Activated CD8-positive, alpha-beta T cell treated with anti-CD3 and anti-CD28 coated beads, Interleukin-2, amount 10 ng/mL, durations not matched to agents 7 days and 5 days (primary cell): ENCODE measurements around the gene LHX6. TPM values are rescaled to one million over a fixed set of nuclear protein-coding genes. Genes with fewer than 3 reads are reported as not detected.

ENCODE experiments used
- ATAC-seq: fragments of 150-1000 bp; cut with Tn5 transposase; one replicate; pipeline ENCODE4 v1.10.0; 2021; ENCODE audit warnings: moderate library complexity
- CTCF ChIA-PET: fragments of 350-600 bp; sonication (Branson Sonifier 250); formaldehyde crosslinking; loops from one replicate; lab custom pipeline; 2021; ENCODE audit warnings: antibody characterized with exemption; lab: Charles Lee
- POLR2A ChIA-PET: fragments of 350-600 bp; sonication (Branson Sonifier 250); formaldehyde crosslinking; loops from one replicate; lab custom pipeline; 2021; ENCODE audit warnings: antibody characterized with exemption; lab: Charles Lee
- DNase-seq: peaks from one replicate; pipeline ENCODE4 v3.0.0-alpha.2; 2020
- H3K27ac Mint-ChIP-seq: one replicate; pipeline ENCODE4 v1.8.0; 2021; ENCODE audit warnings: mild to moderate bottlenecking, mixed read lengths
- H3K27me3 Mint-ChIP-seq: one replicate; pipeline ENCODE4 v1.8.0; 2021; ENCODE audit warnings: low read depth, mixed read lengths
- H3K36me3 Mint-ChIP-seq: one replicate; pipeline ENCODE4 v1.8.0; 2021; ENCODE audit warnings: low read depth, mixed read lengths
- H3K4me1 Mint-ChIP-seq: one replicate; pipeline ENCODE4 v1.8.0; 2021; ENCODE audit warnings: low read depth, mixed read lengths
- H3K4me3 Mint-ChIP-seq: one replicate; pipeline ENCODE4 v1.8.0; 2021; ENCODE audit warnings: mild to moderate bottlenecking, mixed read lengths
- H3K9me3 Mint-ChIP-seq: one replicate; pipeline ENCODE4 v1.8.0; 2022; ENCODE audit warnings: mixed read lengths; ENCODE audit not compliant: insufficient read depth
- total RNA-seq, 2 experiments: library from RNA; stranded (reverse); gene quantifications; one replicate each; pipeline ENCODE4 v1.2.3, GENCODE V29; 2021

LHX6 gene
- total RNA-seq, 2 experiments from 2014 or later = not detected

GRCh38 chr9:122195875-122196274 lies 32.9 kb downstream of the LHX6 start:
- ChIA-PET POLR2A (no interaction called here), CTCF (no interaction called here)
- Mint-ChIP-seq H3K27me3 (peaks cover 11% of the 10 kb centered on the region), H3K27ac (no peak overlapping the region), H3K9me3 (no peaks in the 10 kb centered on the region), H3K4me3 (no peak overlapping the region), H3K36me3 (no peaks in the 10 kb centered on the region), H3K4me1 (no peaks in the 10 kb centered on the region)
- no peak for DNase-seq
- ATAC-seq = no peak

- no peaks in the 10 kb centered on the region for H3K4me1 Mint-ChIP-seq
- H3K9me3 Mint-ChIP-seq = no peaks in the 10 kb centered on the region
- no peak for ATAC-seq
- H3K4me3 Mint-ChIP-seq = no peak overlapping the region
- H3K27ac Mint-ChIP-seq = no peak overlapping the region
- POLR2A ChIA-PET = no interaction called here
- CTCF ChIA-PET = no interaction called here
- DNase-seq = no peak
- no peaks in the 10 kb centered on the region for H3K36me3 Mint-ChIP-seq
- H3K27me3 Mint-ChIP-seq = peaks cover 11% of the 10 kb centered on the region
These were observed 35.1 kb downstream of the LHX6 start for GRCh38 chr9:122193651-122194050.

DNA sequence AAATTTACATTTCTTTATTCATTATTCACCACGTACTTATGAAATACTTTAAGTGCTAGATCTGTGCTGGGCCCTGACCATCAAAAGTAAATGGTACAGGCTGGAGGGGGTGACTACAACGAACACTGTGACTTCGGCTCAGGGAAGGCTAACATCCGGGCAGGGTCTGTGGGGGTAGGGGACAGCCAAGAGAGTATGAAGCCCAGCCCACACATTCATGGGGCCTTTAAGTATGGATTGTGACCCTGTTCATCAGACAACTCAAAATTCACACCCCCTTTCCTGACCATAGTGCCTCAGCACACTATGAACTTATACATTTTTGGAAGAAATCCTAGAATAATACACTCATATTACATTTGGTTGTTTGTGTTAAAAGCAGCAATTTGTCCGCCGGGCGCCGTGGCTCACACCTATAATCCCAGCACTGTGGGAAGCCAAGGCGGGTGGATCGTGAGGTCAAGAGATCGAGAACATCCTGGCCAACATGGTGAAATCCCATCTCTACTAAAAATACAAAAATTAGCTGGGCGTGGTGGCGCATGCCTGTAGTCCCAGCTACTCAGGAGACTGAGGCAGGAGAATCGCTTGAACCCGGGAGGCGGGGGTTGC lies 35.7 kb downstream of the LHX6 start:
- POLR2A ChIA-PET = no interaction called here
- peaks cover 8% of the 10 kb centered on the region for H3K27me3 Mint-ChIP-seq
- H3K9me3 Mint-ChIP-seq = no peaks in the 10 kb centered on the region
- ATAC-seq (no peak), DNase-seq (no peak)
- no peaks in the 10 kb centered on the region for H3K36me3 Mint-ChIP-seq
- CTCF ChIA-PET = no interaction called here
- H3K27ac Mint-ChIP-seq = no peak overlapping the region
- no peaks in the 10 kb centered on the region for H3K4me1 Mint-ChIP-seq
- no peak overlapping the region for H3K4me3 Mint-ChIP-seq

GRCh38 chr9:122192261-122192875 lies 36.4 kb downstream of the LHX6 start:
- H3K4me3 Mint-ChIP-seq = no peak overlapping the region
- ATAC-seq (no peak), DNase-seq (no peak)
- no peak overlapping the region for H3K27ac Mint-ChIP-seq
- peaks cover 8% of the 10 kb centered on the region for H3K27me3 Mint-ChIP-seq
- H3K4me1 Mint-ChIP-seq = no peaks in the 10 kb centered on the region
- POLR2A ChIA-PET = no interaction called here
- no peaks in the 10 kb centered on the region for H3K36me3 Mint-ChIP-seq
- no peaks in the 10 kb centered on the region for H3K9me3 Mint-ChIP-seq
- CTCF ChIA-PET = no interaction called here

DNA sequence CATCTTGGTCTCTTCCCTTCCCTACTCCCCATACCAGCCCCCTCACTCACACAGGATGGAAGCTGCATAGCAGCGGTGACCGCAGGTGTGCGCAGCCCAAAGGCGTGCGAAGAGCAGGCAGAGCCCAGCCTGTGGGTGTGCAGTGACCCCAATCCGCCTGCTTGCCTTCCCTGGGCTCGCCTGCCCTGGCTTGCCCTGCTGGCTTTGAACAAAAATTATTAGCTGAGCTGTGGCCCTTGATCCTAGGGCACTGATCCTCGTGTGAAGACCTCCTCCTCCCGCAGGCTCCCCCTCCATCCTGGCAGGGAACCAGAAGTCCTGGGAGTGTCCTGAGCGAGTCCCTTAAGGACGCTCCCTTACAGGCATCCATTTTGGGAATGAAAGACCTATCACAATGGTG lies 37.2 kb downstream of the LHX6 start:
- H3K9me3 Mint-ChIP-seq = no peaks in the 10 kb centered on the region
- ChIA-PET POLR2A (interaction anchor here (0.6 kb wide), 1 partner anchor 9 kb away, joined by 5 read pairs; no protein-coding TSS in a partner anchor), CTCF (no interaction called here)
- peaks cover 8% of the 10 kb centered on the region for H3K27me3 Mint-ChIP-seq
- ATAC-seq = no peak
- H3K36me3 Mint-ChIP-seq = no peaks in the 10 kb centered on the region
- no peaks in the 10 kb centered on the region for H3K4me1 Mint-ChIP-seq
- no peak for DNase-seq
- no peak overlapping the region for H3K27ac Mint-ChIP-seq
- no peak overlapping the region for H3K4me3 Mint-ChIP-seq

DNA sequence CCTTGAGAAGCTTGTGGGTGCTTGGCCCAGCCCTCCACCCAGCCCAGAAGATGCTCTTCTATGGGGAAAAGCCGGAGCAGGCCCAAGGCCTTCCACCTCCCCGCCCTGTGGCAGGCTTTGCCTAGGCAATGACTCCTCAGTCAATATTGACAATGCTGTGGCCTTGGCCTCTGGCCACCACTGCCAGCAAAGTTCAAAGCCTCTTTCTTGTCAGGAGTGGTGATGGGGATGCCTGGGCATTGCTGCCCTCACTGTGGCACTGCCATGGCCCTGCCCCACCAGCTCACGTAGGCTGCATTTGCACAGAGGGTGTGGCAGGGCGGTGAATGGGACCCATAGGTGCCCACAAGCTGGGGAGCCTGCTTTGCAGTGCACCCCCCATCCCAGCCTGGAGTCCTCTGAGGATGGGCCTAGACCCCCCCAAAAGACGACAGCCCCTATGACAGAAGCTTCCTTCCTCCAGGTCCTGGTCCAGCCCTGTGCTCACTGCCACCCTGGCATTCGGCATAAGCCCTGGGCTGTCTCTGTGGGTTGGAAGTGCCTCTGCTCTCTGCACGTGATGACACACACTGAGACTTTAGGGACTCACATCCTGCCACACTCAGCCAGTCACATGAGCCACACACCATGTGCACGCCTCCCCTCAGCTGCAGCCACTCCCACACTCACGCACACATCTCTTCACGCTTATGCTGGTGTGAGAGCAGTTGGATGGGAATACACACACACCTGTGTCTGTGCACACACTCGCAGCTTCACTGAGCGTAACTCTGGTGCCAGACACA lies 38.0 kb downstream of the LHX6 start:
- H3K27me3 Mint-ChIP-seq = peaks cover 8% of the 10 kb centered on the region
- no peak for DNase-seq

DNA sequence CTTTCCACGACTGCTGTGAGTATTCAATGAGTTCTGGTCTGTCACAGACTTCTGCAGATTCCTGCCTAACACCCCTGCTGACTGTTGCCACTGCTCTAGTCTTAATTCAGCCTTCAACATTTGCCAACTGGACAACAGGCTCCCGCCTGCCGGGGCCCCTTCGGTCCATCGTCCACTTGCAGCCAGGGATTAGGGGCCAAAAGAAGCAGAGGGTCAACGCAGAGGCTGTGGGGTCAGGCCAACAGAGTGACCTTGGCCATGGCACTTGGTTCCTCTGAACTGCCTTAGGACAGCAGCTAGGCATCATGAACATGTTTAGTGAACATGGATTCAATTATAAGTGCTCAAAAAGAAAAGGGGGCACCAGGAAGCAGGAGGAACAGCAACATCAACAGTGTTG lies 40.4 kb downstream of the LHX6 start:
- Mint-ChIP-seq H3K27ac (no peak overlapping the region), H3K9me3 (no peaks in the 10 kb centered on the region), H3K4me3 (no peak overlapping the region), H3K27me3 (peaks cover 2% of the 10 kb centered on the region), H3K36me3 (no peaks in the 10 kb centered on the region), H3K4me1 (no peaks in the 10 kb centered on the region)
- DNase-seq (no peak), ATAC-seq (no peak)
- ChIA-PET POLR2A (no interaction called here), CTCF (interaction anchor here (0.5 to 0.9 kb wide), 2 partner anchors 63 to 99 kb away, joined by 3 read pairs; no protein-coding TSS in a partner anchor)

More for the DNA sequence above, 38.0 kb downstream of the LHX6 start:
- Mint-ChIP-seq H3K27ac (no peak overlapping the region), H3K4me3 (no peak overlapping the region), H3K4me1 (no peaks in the 10 kb centered on the region), H3K9me3 (no peaks in the 10 kb centered on the region), H3K36me3 (no peaks in the 10 kb centered on the region)
- ATAC-seq = peak; percentile 64
- ChIA-PET POLR2A (no interaction called here), CTCF (no interaction called here)

GRCh38 chr9:122186777-122187470 lies 41.8 kb downstream of the LHX6 start:
- Mint-ChIP-seq H3K4me1 (no peaks in the 10 kb centered on the region), H3K4me3 (no peak overlapping the region), H3K36me3 (no peaks in the 10 kb centered on the region), H3K27ac (no peak overlapping the region), H3K27me3 (peaks cover 4% of the 10 kb centered on the region), H3K9me3 (no peaks in the 10 kb centered on the region)
- ATAC-seq (no peak), DNase-seq (no peak)
- POLR2A ChIA-PET = no interaction called here
- CTCF ChIA-PET = no interaction called here

GRCh38 chr9:122186301-122186700 lies 42.5 kb downstream of the LHX6 start:
- DNase-seq (no peak), ATAC-seq (no peak)
- ChIA-PET CTCF (no interaction called here), POLR2A (no interaction called here)
- H3K36me3 Mint-ChIP-seq = no peaks in the 10 kb centered on the region
- no peaks in the 10 kb centered on the region for H3K4me1 Mint-ChIP-seq
- no peaks in the 10 kb centered on the region for H3K9me3 Mint-ChIP-seq
- H3K27me3 Mint-ChIP-seq = peaks cover 4% of the 10 kb centered on the region
- no peak overlapping the region for H3K27ac Mint-ChIP-seq
- no peak overlapping the region for H3K4me3 Mint-ChIP-seq

- DNase-seq (no peak), ATAC-seq (no peak)
- Mint-ChIP-seq H3K4me1 (no peaks in the 10 kb centered on the region), H3K27ac (no peak overlapping the region), H3K4me3 (no peak overlapping the region), H3K9me3 (no peaks in the 10 kb centered on the region), H3K36me3 (no peaks in the 10 kb centered on the region), H3K27me3 (peaks cover 4% of the 10 kb centered on the region)
- CTCF ChIA-PET = no interaction called here
- POLR2A ChIA-PET = interaction anchor here (0.6 kb wide), 1 partner anchor 525 kb away, joined by 3 read pairs; no protein-coding TSS in a partner anchor
These were observed 44.2 kb downstream of the LHX6 start for GRCh38 chr9:122184551-122184950.

- no peaks in the 10 kb centered on the region for H3K4me1 Mint-ChIP-seq
- POLR2A ChIA-PET = no interaction called here
These were observed 45.3 kb downstream of the LHX6 start for GRCh38 chr9:122183501-122183900.

DNA sequence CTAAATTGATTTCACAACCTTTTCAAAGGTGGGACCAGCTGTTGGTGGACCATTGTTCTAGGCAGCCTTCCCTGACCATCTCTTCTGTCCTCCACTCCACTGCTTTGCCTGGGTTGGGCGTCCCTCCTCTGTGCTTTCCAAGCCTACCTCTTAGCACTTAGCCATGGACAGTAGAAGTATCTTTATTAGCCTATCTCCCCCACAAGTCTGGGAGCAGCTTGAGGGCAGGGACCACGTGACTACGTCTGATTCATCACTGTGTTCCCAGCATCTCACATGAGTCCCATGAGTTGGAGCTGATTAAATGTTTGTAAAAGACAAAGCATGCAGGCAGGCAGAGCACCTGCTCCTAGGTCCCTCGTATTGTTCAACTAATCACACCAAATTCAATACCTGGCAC lies 48.1 kb downstream of the LHX6 start:
- CTCF ChIA-PET = no interaction called here
- DNase-seq (no peak), ATAC-seq (no peak)
- POLR2A ChIA-PET = no interaction called here
- H3K9me3 Mint-ChIP-seq = no peaks in the 10 kb centered on the region
- no peak overlapping the region for H3K4me3 Mint-ChIP-seq
- H3K27me3 Mint-ChIP-seq = peaks cover 7% of the 10 kb centered on the region
- H3K4me1 Mint-ChIP-seq = no peaks in the 10 kb centered on the region
- no peak overlapping the region for H3K27ac Mint-ChIP-seq
- H3K36me3 Mint-ChIP-seq = no peaks in the 10 kb centered on the region

More at GRCh38 chr9:122183501-122183900, 45.3 kb downstream of the LHX6 start:
- Mint-ChIP-seq H3K27ac (no peak overlapping the region), H3K4me3 (no peak overlapping the region), H3K36me3 (no peaks in the 10 kb centered on the region), H3K27me3 (peaks cover 7% of the 10 kb centered on the region), H3K9me3 (no peaks in the 10 kb centered on the region)
- DNase-seq (no peak), ATAC-seq (no peak)
- CTCF ChIA-PET = no interaction called here
